SU-DHL-6 (cell line): ENCODE measurements around the gene SDK1.

ENCODE experiments used
- H2AFZ ChIP-seq: fragments of 200-600 bp; sonication (generic); 2 replicates; pipeline ENCODE4 v1.6.1; 2014; ENCODE audit warnings: low read depth, mild to moderate bottlenecking, moderate library complexity, mixed read lengths, antibody characterized with exemption, low read length; ENCODE audit not compliant: severe bottlenecking
- H3F3A ChIP-seq: fragments of 200-600 bp; shearing (Covaris generic); 2 replicates; pipeline ENCODE4 v1.6.0; 2016; ENCODE audit warnings: antibody characterized with exemption, mild to moderate bottlenecking; ENCODE audit not compliant: insufficient read depth
- H3K27ac ChIP-seq: fragments of 200-600 bp; sonication (generic); 2 replicates; pipeline ENCODE4 v1.5.1; 2016; ENCODE audit warnings: low read depth, mild to moderate bottlenecking, low read length, moderate library complexity, mixed read lengths
- H3K27me3 ChIP-seq: fragments of 200-600 bp; sonication (generic), shearing (Covaris generic); 2 replicates; pipeline ENCODE4 v1.6.0; 2014; ENCODE audit warnings: mild to moderate bottlenecking, low read length
- H3K36me3 ChIP-seq: fragments of 200-600 bp; sonication (generic); 2 replicates; pipeline ENCODE4 v1.6.1; 2014; ENCODE audit warnings: mild to moderate bottlenecking, low read length, mixed read lengths
- H3K4me2 ChIP-seq: fragments of 300-600, 200-600 bp; shearing (Covaris generic), sonication (generic); 2 replicates; pipeline ENCODE4 v1.6.0; 2014; ENCODE audit warnings: low read length, low read depth, mild to moderate bottlenecking; ENCODE audit not compliant: poor library complexity, severe bottlenecking
- H3K4me3 ChIP-seq: fragments of 200-600 bp; sonication (generic); 2 replicates; pipeline ENCODE4 v1.5.1; 2014; ENCODE audit warnings: antibody characterized with exemption, low read length, mild to moderate bottlenecking, mixed read lengths; ENCODE audit not compliant: insufficient read depth, poor library complexity, severe bottlenecking
- H3K79me2 ChIP-seq: fragments of 200-600 bp; sonication (generic); 2 replicates; pipeline ENCODE4 v1.6.1; 2014; ENCODE audit warnings: mild to moderate bottlenecking, low read length, moderate library complexity; ENCODE audit not compliant: insufficient read depth
- H3K9ac ChIP-seq: fragments of 200-600 bp; sonication (generic); 2 replicates; pipeline ENCODE4 v1.7.0; 2014; ENCODE audit warnings: mild to moderate bottlenecking, low read length
- H3K9me2 ChIP-seq: fragments of 200-600 bp; sonication (generic); replicated peaks from 2 replicates; pipeline ENCODE4 v1.6.1; 2014; ENCODE audit warnings: low read length; ENCODE audit not compliant: insufficient read depth
- H3K9me3 ChIP-seq: fragments of 200-600 bp; sonication (generic); 2 replicates; pipeline ENCODE4 v1.6.1; 2014; ENCODE audit warnings: low read length, mixed read lengths; ENCODE audit not compliant: insufficient read depth
- H4K20me1 ChIP-seq: fragments of 200-600 bp; sonication (generic); 2 replicates; pipeline ENCODE4 v1.6.1; 2014; ENCODE audit warnings: low read depth, mild to moderate bottlenecking, antibody characterized with exemption, low read length, moderate library complexity, mixed read lengths
- CTCF ChIP-seq: fragments of 200-600 bp; sonication (generic); IDR thresholded peaks from one replicate; pipeline ENCODE4 v1.5.1; 2017; ENCODE audit warnings: antibody characterized with exemption, mild to moderate bottlenecking, low read length, moderate library complexity; ENCODE audit not compliant: insufficient read depth, poor library complexity, severe bottlenecking
- EZH2phosphoT487 ChIP-seq: fragments of 200-600 bp; sonication (generic), shearing (Covaris generic); conservative IDR thresholded peaks from 2 replicates; pipeline ENCODE4 v1.6.1; 2018; ENCODE audit warnings: mild to moderate bottlenecking, antibody characterized with exemption, low read length, moderate library complexity, mixed read lengths

SDK1 gene

GRCh38 chr7:4045450-4045849 is 744.4 kb downstream of the SDK1 start:
- no peak for TF ChIP-seq EZH2phosphoT487
- no peak for TF ChIP-seq CTCF
- no peaks in the 10 kb centered on the region for H3K9me2 ChIP-seq

GRCh38 chr7:4045975-4046374 is 744.9 kb downstream of the SDK1 start:
- Histone ChIP-seq H3F3A (no peaks in the 10 kb centered on the region), H3K4me2 (no peak overlapping the region), H3K4me3 (no peak overlapping the region), H3K36me3 (no peaks in the 10 kb centered on the region), H3K9me2 (no peaks in the 10 kb centered on the region), H4K20me1 (no peaks in the 10 kb centered on the region), H3K27me3 (no peaks in the 10 kb centered on the region), H3K79me2 (no peaks in the 10 kb centered on the region), H3K9ac (no peak overlapping the region), H3K27ac (no peak overlapping the region), H2AFZ (no peak overlapping the region), H3K9me3 (no peaks in the 10 kb centered on the region)
- no peak for TF ChIP-seq CTCF
- no peak for TF ChIP-seq EZH2phosphoT487

More at GRCh38 chr7:4045450-4045849, 744.4 kb downstream of the SDK1 start:
- H3K36me3 ChIP-seq, result no peaks in the 10 kb centered on the region
- no peaks in the 10 kb centered on the region for H3F3A ChIP-seq
- H4K20me1 ChIP-seq, result no peaks in the 10 kb centered on the region
- H3K4me2 ChIP-seq, result no peak overlapping the region
- no peaks in the 10 kb centered on the region for H3K9me3 ChIP-seq
- no peak overlapping the region for H3K4me3 ChIP-seq
- no peak overlapping the region for H3K27ac ChIP-seq
- no peak overlapping the region for H2AFZ ChIP-seq
- no peak overlapping the region for H3K9ac ChIP-seq
- H3K79me2 ChIP-seq, result no peaks in the 10 kb centered on the region
- no peaks in the 10 kb centered on the region for H3K27me3 ChIP-seq

GRCh38 chr7:4048336-4048735 is 747.3 kb downstream of the SDK1 start:
- H3K9ac ChIP-seq, result no peak overlapping the region
- H3K9me2 ChIP-seq, result no peaks in the 10 kb centered on the region
- H3K27ac ChIP-seq, result no peak overlapping the region
- H4K20me1 ChIP-seq, result no peaks in the 10 kb centered on the region
- H3K27me3 ChIP-seq, result no peaks in the 10 kb centered on the region
- no peak for TF ChIP-seq CTCF
- TF ChIP-seq EZH2phosphoT487, result no peak
- H3K79me2 ChIP-seq, result no peaks in the 10 kb centered on the region
- no peak overlapping the region for H3K4me2 ChIP-seq
- no peaks in the 10 kb centered on the region for H3K9me3 ChIP-seq
- H3K36me3 ChIP-seq, result no peaks in the 10 kb centered on the region
- no peaks in the 10 kb centered on the region for H3F3A ChIP-seq
- H3K4me3 ChIP-seq, result no peak overlapping the region
- H2AFZ ChIP-seq, result no peak overlapping the region
